Gastroesophageal sphincter (tissue), 4 donors: ENCODE data around the gene CH25H. TPM values are rescaled to one million over a fixed set of nuclear protein-coding genes. Genes with fewer than 3 reads are reported as not detected.

Source experiments
- ATAC-seq: fragments of 150-250 bp; one replicate; pipeline ENCODE4 v1.9.1; 2016; ENCODE audit warnings: mild to moderate bottlenecking, moderate library complexity
- H3K27ac ChIP-seq, 4 donors: fragments of 200-600 bp; sonication (generic) in 3 of 4; 1 replicate in 3 of 4; 2 replicates in 1 of 4; pipeline ENCODE4 v1.5.1; 2016 to 2019
- H3K27me3 ChIP-seq: fragments of 200-600 bp; sonication (generic); one replicate; pipeline ENCODE4 v1.5.1; 2019
- H3K36me3 ChIP-seq, 2 donors: fragments of 200-600 bp; sonication (generic); one replicate each; pipeline ENCODE4 v1.5.1; 2019; ENCODE audit warnings: control low read depth in 1 of 2
- H3K4me1 ChIP-seq, 3 donors: fragments of 200-600 bp; sonication (generic); 1 replicate in 2 of 3; 2 replicates in 1 of 3; pipeline ENCODE4 v1.5.1; 2016 to 2019; ENCODE audit warnings: control low read depth in 2 of 3
- H3K4me3 ChIP-seq, 2 donors: fragments of 200-600 bp; sonication (generic); one replicate each; pipeline ENCODE4 v1.5.1; 2019; ENCODE audit warnings: mild to moderate bottlenecking in 1 of 2, moderate library complexity in 1 of 2
- H3K9me3 ChIP-seq, 3 donors: fragments of 200-600 bp; sonication (generic); one replicate each; pipeline ENCODE4 v1.5.1; 2017 to 2019; ENCODE audit warnings: control low read depth in 2 of 3
- CTCF ChIP-seq, 4 experiments: fragments of 200-600 bp in 2 of 4; fragments of 450-650 bp in 2 of 4; sonication (generic) in 1 of 4; IDR thresholded peaks; one replicate each; pipeline ENCODE4 v1.5.1; 2017 to 2019; ENCODE audit warnings: antibody characterized with exemption in 4 of 4, mild to moderate bottlenecking in 2 of 4, moderate library complexity in 2 of 4
- EP300 ChIP-seq: sonication (generic); formaldehyde crosslinking; IDR thresholded peaks from one replicate; pipeline ENCODE4 v1.6.1; 2017; ENCODE audit warnings: antibody characterized with exemption, mild to moderate bottlenecking
- POLR2A ChIP-seq, 2 donors: fragments of 450-650 bp; IDR thresholded peaks; one replicate each; pipeline ENCODE4 v1.6.1; 2017; ENCODE audit warnings: antibody characterized with exemption in 2 of 2, mild to moderate bottlenecking in 2 of 2, moderate library complexity in 1 of 2
- POLR2AphosphoS5 ChIP-seq: sonication (generic); formaldehyde crosslinking; IDR thresholded peaks from one replicate; pipeline ENCODE4 v1.6.1; 2017; ENCODE audit warnings: antibody characterized with exemption
- WGBS, 2 donors: methylation state at CpG; one replicate each; pipeline ENCODE4 v1.1.5; 2018; ENCODE audit warnings: low coverage in 1 of 2; 5-methylcytosine and 5-hydroxymethylcytosine counted together
- total RNA-seq, 4 donors: library from RNA; depleted of rRNA; stranded (reverse); fragments of >200 nt; gene quantifications; one replicate each; pipeline ENCODE4 v1.1.0, GENCODE V29; 2016

The CH25H gene
- total RNA-seq, 4 donors from 2014 or later = 0.93 to 16.8 (median 1.5) TPM

DNA sequence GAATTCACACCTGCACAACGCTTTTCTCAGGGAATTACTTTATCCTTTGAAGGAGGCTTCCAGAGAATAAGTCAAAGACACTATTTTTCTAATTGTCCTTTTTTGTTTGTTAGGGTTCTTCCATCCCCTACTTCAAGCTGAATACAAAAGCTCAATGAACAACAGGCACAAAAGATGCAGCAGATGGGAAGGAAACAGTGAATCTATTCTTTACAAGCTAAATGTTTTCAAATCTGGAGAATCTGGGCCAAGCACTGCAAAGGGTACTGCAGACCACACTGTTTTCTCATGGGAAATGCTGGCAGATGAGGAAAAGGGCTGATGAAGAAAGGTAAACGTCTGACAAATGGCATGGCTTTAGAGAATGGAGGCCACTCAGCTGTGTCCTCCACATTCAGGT is 25.9 kb upstream of the CH25H start:
- H3K36me3 ChIP-seq = peaks cover 0 to 54% of the 10 kb centered on the region in 2 donors
- H3K9me3 ChIP-seq = no peaks in the 10 kb centered on the region
- TF ChIP-seq CTCF (IDR thresholded peaks at IDR 0.05) (no peak), EP300 (no peak), POLR2AphosphoS5 (no peak)
- WGBS, 2 donors = 70 to 100% methylated on average over 1 to 2 of the region's 2 CpGs
- H3K27me3 ChIP-seq = no peaks in the 10 kb centered on the region
- H3K4me3 ChIP-seq = no peak overlapping the region
- no peak for ATAC-seq
- H3K27ac ChIP-seq = no peak overlapping the region
- no peaks in the 10 kb centered on the region for H3K4me1 ChIP-seq

DNA sequence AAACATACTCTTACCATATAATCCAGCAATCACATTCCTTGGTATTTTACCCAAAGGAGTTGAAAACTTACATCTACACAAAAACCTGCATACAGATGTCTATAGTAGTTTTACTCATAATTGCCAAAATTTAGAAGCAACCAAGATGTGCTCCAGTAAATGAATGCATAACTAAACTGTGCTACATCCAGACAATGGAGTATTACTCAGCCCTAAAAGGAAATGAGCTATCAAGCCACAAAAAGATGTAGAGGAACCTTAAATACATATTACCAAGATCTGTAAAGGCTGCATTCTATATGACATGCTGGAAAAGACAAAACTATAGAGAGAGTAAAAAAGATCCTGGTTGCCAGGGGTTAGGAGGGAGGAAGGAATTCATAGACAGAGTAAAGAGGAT is 21.8 kb upstream of the CH25H start:
- Histone ChIP-seq H3K36me3 (peaks cover 0 to 58% of the 10 kb centered on the region in 2 donors), H3K4me3 (no peak overlapping the region)
- no peak for ATAC-seq

DNA sequence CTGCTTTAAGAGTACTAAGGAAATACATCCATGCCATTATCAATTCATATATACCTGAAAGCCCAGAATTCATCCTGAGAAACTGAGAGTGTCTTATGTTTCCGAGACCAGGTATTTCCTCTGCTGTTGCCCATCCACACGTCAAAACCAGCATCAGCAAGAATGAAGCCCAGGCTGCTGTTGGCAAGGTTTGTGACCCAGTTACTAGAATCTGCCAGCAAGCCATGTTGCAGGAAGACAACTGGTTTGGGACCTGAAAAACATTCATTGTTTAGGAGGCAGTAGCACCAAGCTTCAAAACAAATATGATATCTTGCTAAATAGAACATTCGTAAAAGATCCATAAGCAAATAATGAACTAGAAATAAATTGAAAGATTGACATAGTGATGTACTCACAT is 21.0 kb upstream of the CH25H start:
- ATAC-seq = no peak
- Histone ChIP-seq H3K4me1 (no peaks in the 10 kb centered on the region), H3K9me3 (no peaks in the 10 kb centered on the region), H3K4me3 (no peak overlapping the region), H3K36me3 (peaks cover 0 to 59% of the 10 kb centered on the region in 2 donors), H3K27ac (no peak overlapping the region), H3K27me3 (no peaks in the 10 kb centered on the region)
- TF ChIP-seq CTCF (IDR thresholded peaks at IDR 0.05) (no peak), EP300 (no peak)
- WGBS, 2 donors = 100% methylated on average over 1 to 3 of the region's 3 CpGs

More for the DNA sequence above, 21.8 kb upstream of the CH25H start:
- no peaks in the 10 kb centered on the region for H3K9me3 ChIP-seq
- H3K27me3 ChIP-seq = no peaks in the 10 kb centered on the region
- no peaks in the 10 kb centered on the region for H3K4me1 ChIP-seq
- no peak for TF ChIP-seq POLR2AphosphoS5
- no peak for TF ChIP-seq EP300
- no peak for TF ChIP-seq CTCF (IDR thresholded peaks at IDR 0.05)
- TF ChIP-seq POLR2A (IDR thresholded peaks at IDR 0.05) = no peak
- H3K27ac ChIP-seq = no peak overlapping the region

- no peak overlapping the region for H3K27ac ChIP-seq
- H3K4me1 ChIP-seq = no peaks in the 10 kb centered on the region
- 71 to 100% methylated on average over 1 of the region's 1 CpG for WGBS, 2 donors
- no peaks in the 10 kb centered on the region for H3K9me3 ChIP-seq
- peaks cover 0 to 51% of the 10 kb centered on the region in 2 donors for H3K36me3 ChIP-seq
- no peaks in the 10 kb centered on the region for H3K27me3 ChIP-seq
- no peak for ATAC-seq
- H3K4me3 ChIP-seq = no peak overlapping the region
- TF ChIP-seq EP300 = no peak
- no peak for TF ChIP-seq CTCF (IDR thresholded peaks at IDR 0.05)
- TF ChIP-seq POLR2AphosphoS5 = no peak
- no peak for TF ChIP-seq POLR2A (IDR thresholded peaks at IDR 0.05)
Observed at GRCh38 chr10:89226891-89227290, 19.8 kb upstream of the CH25H start.

- H3K36me3 ChIP-seq = peaks cover 0 to 51% of the 10 kb centered on the region in 2 donors
- no peak overlapping the region for H3K4me3 ChIP-seq
- H3K4me1 ChIP-seq = no peaks in the 10 kb centered on the region
- H3K27ac ChIP-seq = peak overlapping the region in 3 of 4 donors; percentile 41 to 67 (median 65)
- ATAC-seq = peak; percentile 71
- H3K9me3 ChIP-seq = no peaks in the 10 kb centered on the region
- 64 to 72% methylated on average over 4 to 14 of the region's 18 CpGs for WGBS, 2 donors
- H3K27me3 ChIP-seq = no peaks in the 10 kb centered on the region
- TF ChIP-seq CTCF (IDR thresholded peaks at IDR 0.05) (peak in 2 of 4 experiments; percentile 15 to 26), EP300 (no peak), POLR2AphosphoS5 (peak; percentile 6), POLR2A (IDR thresholded peaks at IDR 0.05) (no peak)
Observed at GRCh38 chr10:89224739-89225443, 17.8 kb upstream of the CH25H start.
